GM12878 (cell line): ENCODE data around the gene VDR. TPM values are rescaled to one million over a fixed set of nuclear protein-coding genes. Genes with fewer than 3 reads are reported as not detected.

Experiments used
- IRF3 ChIP-seq: fragments of 450-650 bp; IDR thresholded peaks from 2 replicates; pipeline ENCODE4 v1.6.1; 2014; ENCODE audit warnings: mild to moderate bottlenecking
- KDM1A ChIP-seq: fragments of 200-600 bp; sonication (generic); IDR thresholded peaks from 2 replicates; pipeline ENCODE4 v1.6.1; 2016; ENCODE audit warnings: borderline replicate concordance
- REST ChIP-seq: IDR thresholded peaks from 2 replicates; pipeline ENCODE4 v1.6.1; 2012; ENCODE audit warnings: mild to moderate bottlenecking, low read depth, low read length
- TCF12 ChIP-seq: IDR thresholded peaks from 2 replicates; pipeline ENCODE4 v1.6.1; 2011; ENCODE audit warnings: low read depth, mild to moderate bottlenecking, low read length
- ZBTB40 ChIP-seq: fragments of 450-650 bp; IDR thresholded peaks from 2 replicates; pipeline ENCODE4 v1.6.1; 2016; ENCODE audit warnings: mild to moderate bottlenecking, moderate library complexity, borderline replicate concordance
- ZNF687 ChIP-seq: fragments of 450-650 bp; IDR thresholded peaks from 2 replicates; pipeline ENCODE4 v1.6.1; 2017; ENCODE audit warnings: mild to moderate bottlenecking, moderate library complexity
- polyA plus RNA-seq, 11 experiments: library from polyadenylated mRNA; depleted of rRNA in 4 of 11; unstranded in 6 of 11; stranded (reverse) in 5 of 11; fragments of >200 nt; fragmentation: Nextera tagmentation in 4 of 11; fragmentation: Illumina TruSeq in 1 of 11; extraction: Ambion mirVana in 4 of 11; extraction: Trizol in 1 of 11; gene quantifications; 1 replicate in 1 of 11; 2 replicates in 10 of 11; pipeline versions ENCODE4 v1.2.1 to v1.2.3, GENCODE V29; 2011 to 2016; ENCODE audit warnings: inconsistent platforms in 2 of 11, missing spikeins in 2 of 11, low read depth in 1 of 11
- total RNA-seq, 4 experiments: library from RNA; depleted of rRNA in 3 of 4; stranded (reverse); fragments of >200 nt in 3 of 4; fragmentation: Illumina TruSeq in 1 of 4; extraction: Trizol in 1 of 4; gene quantifications; 2 replicates each; pipeline versions ENCODE4 v1.2.1 to v1.2.3, GENCODE V29; 2013 to 2021

VDR gene
- total and polyA plus RNA-seq, 10 of the 15 experiments (the other 5 are each of a cell fraction or from before 2014, with no cell fraction given), result 0.27 to 7.9 (median 3.0) TPM

GRCh38 chr12:47858511-47859266 lies 46.1 kb downstream of the VDR start (continued):
- TF ChIP-seq ZBTB40 (no peak), ZNF687 (no peak), IRF3 (no peak), TCF12 (no peak), KDM1A (no peak), REST (no peak)
